Measurements from ENCODE around the gene SETD1B.

The SETD1B gene

GRCh38 chr12:121769831-121770301 lies 33.9 kb upstream of the SETD1B start:
- no peaks in the 10 kb centered on the region for H3K27me3 ChIP-seq (ENCODE audit: control insufficient read depth in 5 of 5, insufficient read depth in 4 of 5, low read length in 5 of 5)
- H3K4me1 ChIP-seq (ENCODE audit: control insufficient read depth in 5 of 5, insufficient read depth in 5 of 5, low read length in 5 of 5) = peaks cover 11 to 82% (median 62%) of the 10 kb centered on the region in 5 donors
- no peak overlapping the region for H3K4me3 ChIP-seq (ENCODE audit: low read depth in 1 of 5, low read length in 5 of 5)
- peak overlapping the region; percentile 72 for H3K27ac ChIP-seq (ENCODE audit: low read depth, low read length)
- peaks cover 0 to 3% (median 0%) of the 10 kb centered on the region in 5 donors for H3K36me3 ChIP-seq (ENCODE audit: control insufficient read depth in 5 of 5, insufficient read depth in 5 of 5, low read length in 5 of 5)
- H3K9ac ChIP-seq (ENCODE audit: low read length in 5 of 5) = no peak overlapping the region
- no peaks in the 10 kb centered on the region for H3K9me3 ChIP-seq (ENCODE audit: control insufficient read depth in 5 of 5, low read length in 5 of 5)

GRCh38 chr12:121770388-121770787 lies 33.4 kb upstream of the SETD1B start:
- Histone ChIP-seq H3K9me3 (ENCODE audit: control insufficient read depth in 5 of 5, low read length in 5 of 5) (no peaks in the 10 kb centered on the region), H3K4me3 (ENCODE audit: low read depth in 1 of 5, low read length in 5 of 5) (no peak overlapping the region), H3K27ac (ENCODE audit: low read depth, low read length) (peak overlapping the region; percentile 72), H3K27me3 (ENCODE audit: control insufficient read depth in 5 of 5, insufficient read depth in 4 of 5, low read length in 5 of 5) (no peaks in the 10 kb centered on the region), H3K9ac (ENCODE audit: low read length in 5 of 5) (no peak overlapping the region), H3K4me1 (ENCODE audit: control insufficient read depth in 5 of 5, insufficient read depth in 5 of 5, low read length in 5 of 5) (peaks cover 11 to 82% (median 62%) of the 10 kb centered on the region in 5 donors), H3K36me3 (ENCODE audit: control insufficient read depth in 5 of 5, insufficient read depth in 5 of 5, low read length in 5 of 5) (peaks cover 0 to 3% (median 0%) of the 10 kb centered on the region in 5 donors)

- peaks cover 11 to 76% (median 62%) of the 10 kb centered on the region in 5 donors for H3K4me1 ChIP-seq (ENCODE audit: control insufficient read depth in 5 of 5, insufficient read depth in 5 of 5, low read length in 5 of 5)
- H3K27ac ChIP-seq (ENCODE audit: low read depth, low read length) = peak overlapping the region; percentile 72
- H3K9ac ChIP-seq (ENCODE audit: low read length in 5 of 5) = no peak overlapping the region
- no peak overlapping the region for H3K4me3 ChIP-seq (ENCODE audit: low read depth in 1 of 5, low read length in 5 of 5)
- no peaks in the 10 kb centered on the region for H3K9me3 ChIP-seq (ENCODE audit: control insufficient read depth in 5 of 5, low read length in 5 of 5)
- no peaks in the 10 kb centered on the region for H3K36me3 ChIP-seq (ENCODE audit: control insufficient read depth in 5 of 5, insufficient read depth in 5 of 5, low read length in 5 of 5)
- no peaks in the 10 kb centered on the region for H3K27me3 ChIP-seq (ENCODE audit: control insufficient read depth in 5 of 5, insufficient read depth in 4 of 5, low read length in 5 of 5)
Observed at GRCh38 chr12:121770813-121771625, 32.8 kb upstream of the SETD1B start.

- Histone ChIP-seq H3K4me1 (ENCODE audit: control insufficient read depth in 5 of 5, insufficient read depth in 5 of 5, low read length in 5 of 5) (peaks cover 2 to 60% (median 45%) of the 10 kb centered on the region in 5 donors), H3K27me3 (ENCODE audit: control insufficient read depth in 5 of 5, insufficient read depth in 4 of 5, low read length in 5 of 5) (no peaks in the 10 kb centered on the region), H3K9me3 (ENCODE audit: control insufficient read depth in 5 of 5, low read length in 5 of 5) (no peaks in the 10 kb centered on the region), H3K27ac (ENCODE audit: low read depth, low read length) (peak overlapping the region; percentile 72), H3K4me3 (ENCODE audit: low read depth in 1 of 5, low read length in 5 of 5) (peak overlapping the region in 1 of 5 donors; percentile 21), H3K9ac (ENCODE audit: low read length in 5 of 5) (no peak overlapping the region), H3K36me3 (ENCODE audit: control insufficient read depth in 5 of 5, insufficient read depth in 5 of 5, low read length in 5 of 5) (no peaks in the 10 kb centered on the region)
Observed at GRCh38 chr12:121773011-121773777, 30.6 kb upstream of the SETD1B start.

GRCh38 chr12:121774968-121775474 lies 28.8 kb upstream of the SETD1B start:
- Histone ChIP-seq H3K27me3 (ENCODE audit: control insufficient read depth in 5 of 5, insufficient read depth in 4 of 5, low read length in 5 of 5) (no peaks in the 10 kb centered on the region), H3K36me3 (ENCODE audit: control insufficient read depth in 5 of 5, insufficient read depth in 5 of 5, low read length in 5 of 5) (peaks cover 0 to 13% (median 7%) of the 10 kb centered on the region in 5 donors), H3K9ac (ENCODE audit: low read length in 5 of 5) (no peak overlapping the region), H3K9me3 (ENCODE audit: control insufficient read depth in 5 of 5, low read length in 5 of 5) (no peaks in the 10 kb centered on the region), H3K4me1 (ENCODE audit: control insufficient read depth in 5 of 5, insufficient read depth in 5 of 5, low read length in 5 of 5) (peaks cover 2 to 43% (median 29%) of the 10 kb centered on the region in 5 donors), H3K27ac (ENCODE audit: low read depth, low read length) (no peak overlapping the region), H3K4me3 (ENCODE audit: low read depth in 1 of 5, low read length in 5 of 5) (no peak overlapping the region)

- H3K27ac ChIP-seq (ENCODE audit: low read depth, low read length) = no peak overlapping the region
- peaks cover 0 to 17% (median 8%) of the 10 kb centered on the region in 5 donors for H3K36me3 ChIP-seq (ENCODE audit: control insufficient read depth in 5 of 5, insufficient read depth in 5 of 5, low read length in 5 of 5)
- no peaks in the 10 kb centered on the region for H3K9me3 ChIP-seq (ENCODE audit: control insufficient read depth in 5 of 5, low read length in 5 of 5)
- no peak overlapping the region for H3K4me3 ChIP-seq (ENCODE audit: low read depth in 1 of 5, low read length in 5 of 5)
- peaks cover 2 to 39% (median 25%) of the 10 kb centered on the region in 5 donors for H3K4me1 ChIP-seq (ENCODE audit: control insufficient read depth in 5 of 5, insufficient read depth in 5 of 5, low read length in 5 of 5)
- no peaks in the 10 kb centered on the region for H3K27me3 ChIP-seq (ENCODE audit: control insufficient read depth in 5 of 5, insufficient read depth in 4 of 5, low read length in 5 of 5)
- no peak overlapping the region for H3K9ac ChIP-seq (ENCODE audit: low read length in 5 of 5)
Observed at GRCh38 chr12:121775501-121775900, 28.3 kb upstream of the SETD1B start.

- Histone ChIP-seq H3K9ac (ENCODE audit: low read length in 5 of 5) (no peak overlapping the region), H3K4me1 (ENCODE audit: control insufficient read depth in 5 of 5, insufficient read depth in 5 of 5, low read length in 5 of 5) (peaks cover 2 to 31% (median 19%) of the 10 kb centered on the region in 5 donors), H3K4me3 (ENCODE audit: low read depth in 1 of 5, low read length in 5 of 5) (no peak overlapping the region), H3K36me3 (ENCODE audit: control insufficient read depth in 5 of 5, insufficient read depth in 5 of 5, low read length in 5 of 5) (peaks cover 0 to 22% (median 13%) of the 10 kb centered on the region in 5 donors), H3K27ac (ENCODE audit: low read depth, low read length) (no peak overlapping the region), H3K27me3 (ENCODE audit: control insufficient read depth in 5 of 5, insufficient read depth in 4 of 5, low read length in 5 of 5) (no peaks in the 10 kb centered on the region), H3K9me3 (ENCODE audit: control insufficient read depth in 5 of 5, low read length in 5 of 5) (no peaks in the 10 kb centered on the region)
Observed at GRCh38 chr12:121776190-121777098, 27.4 kb upstream of the SETD1B start.

- Histone ChIP-seq H3K9me3 (ENCODE audit: control insufficient read depth in 5 of 5, low read length in 5 of 5) (no peaks in the 10 kb centered on the region), H3K27me3 (ENCODE audit: control insufficient read depth in 5 of 5, insufficient read depth in 4 of 5, low read length in 5 of 5) (no peaks in the 10 kb centered on the region), H3K4me3 (ENCODE audit: low read depth in 1 of 5, low read length in 5 of 5) (no peak overlapping the region), H3K27ac (ENCODE audit: low read depth, low read length) (no peak overlapping the region), H3K4me1 (ENCODE audit: control insufficient read depth in 5 of 5, insufficient read depth in 5 of 5, low read length in 5 of 5) (peaks cover 2 to 22% (median 19%) of the 10 kb centered on the region in 5 donors), H3K9ac (ENCODE audit: low read length in 5 of 5) (no peak overlapping the region), H3K36me3 (ENCODE audit: control insufficient read depth in 5 of 5, insufficient read depth in 5 of 5, low read length in 5 of 5) (peaks cover 0 to 22% (median 13%) of the 10 kb centered on the region in 5 donors)
Observed at GRCh38 chr12:121778567-121779421, 25.0 kb upstream of the SETD1B start.

Measured in subcutaneous abdominal adipose tissue (tissue), 5 donors.